ENCODE data around the gene HSD17B4.

DNA sequence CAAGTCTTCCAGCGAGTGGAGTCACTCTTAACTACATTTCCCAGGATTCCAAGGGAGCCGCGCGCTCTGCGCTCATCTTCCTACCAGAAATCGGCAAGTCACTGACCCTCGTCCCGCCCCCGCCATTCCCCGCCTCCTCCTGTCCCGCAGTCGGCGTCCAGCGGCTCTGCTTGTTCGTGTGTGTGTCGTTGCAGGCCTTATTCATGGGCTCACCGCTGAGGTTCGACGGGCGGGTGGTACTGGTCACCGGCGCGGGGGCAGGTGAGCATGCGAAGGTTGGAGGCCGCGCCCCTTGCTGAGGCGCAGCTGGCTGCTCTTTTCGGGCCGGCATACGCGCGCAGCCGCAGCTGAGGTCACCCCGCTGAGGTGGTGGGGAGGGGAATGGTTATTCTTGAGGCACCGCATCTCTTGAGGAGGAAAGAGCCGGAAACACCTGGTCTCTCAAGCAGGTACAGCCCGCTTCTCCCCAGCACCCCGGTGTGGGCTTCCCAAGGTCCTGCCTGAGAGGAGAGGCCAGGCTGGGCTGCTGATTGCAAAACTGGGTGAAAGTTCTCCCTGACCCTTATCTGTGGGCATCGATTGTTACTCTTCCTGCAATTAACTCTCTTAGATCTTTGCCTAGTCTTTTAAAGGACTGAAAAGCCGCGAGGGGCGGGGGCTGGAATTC is at the start of gene HSD17B4:
- TF ChIP-seq POLR2A (IDR thresholded peaks at IDR 0.05; ENCODE audit: low read length) (peak; percentile 73), GATA1 (IDR thresholded peaks at IDR 0.05; ENCODE audit: low read depth, low read length) (no peak)
